DOHH2 (cell line): ENCODE data around the gene KPNB1.

Experiments
- H3F3A ChIP-seq: fragments of 200-600 bp; sonication (generic), shearing (Covaris generic); 2 replicates; pipeline ENCODE4 v1.6.0; 2016; ENCODE audit warnings: antibody characterized with exemption, mild to moderate bottlenecking; ENCODE audit not compliant: control insufficient read depth, insufficient read depth
- H3K27ac ChIP-seq: fragments of 200-600 bp; sonication (generic); 2 replicates; pipeline ENCODE4 v1.5.1; 2014; ENCODE audit warnings: low read depth, mild to moderate bottlenecking, low read length, moderate library complexity
- H3K27me3 ChIP-seq: fragments of 200-600 bp; sonication (generic); 2 replicates; pipeline ENCODE4 v1.6.1; 2014; ENCODE audit warnings: mild to moderate bottlenecking, low read length, mixed read lengths; ENCODE audit not compliant: control insufficient read depth
- H3K36me3 ChIP-seq: fragments of 200-600 bp; sonication (generic); 2 replicates; pipeline ENCODE4 v1.6.1; 2014; ENCODE audit warnings: mild to moderate bottlenecking, low read length, moderate library complexity, mixed read lengths; ENCODE audit not compliant: control insufficient read depth
- H3K4me1 ChIP-seq: fragments of 200-600 bp; sonication (generic); 2 replicates; pipeline ENCODE4 v1.6.1; 2014; ENCODE audit warnings: mild to moderate bottlenecking, low read length, mixed read lengths; ENCODE audit not compliant: control insufficient read depth
- H3K4me2 ChIP-seq: fragments of 200-600 bp; sonication (generic); 2 replicates; pipeline ENCODE4 v1.6.0; 2014; ENCODE audit warnings: mild to moderate bottlenecking, low read length, moderate library complexity
- H3K4me3 ChIP-seq: fragments of 200-600 bp; sonication (generic); 2 replicates; pipeline ENCODE4 v1.5.1; 2014; ENCODE audit warnings: mild to moderate bottlenecking, low read length, mixed read lengths
- H3K79me2 ChIP-seq: fragments of 200-600 bp; sonication (generic); 2 replicates; pipeline ENCODE4 v1.6.1; 2014; ENCODE audit warnings: mild to moderate bottlenecking, low read length, mixed read lengths; ENCODE audit not compliant: control insufficient read depth
- H3K9me2 ChIP-seq: fragments of 200-600 bp; sonication (generic); replicated peaks from 2 replicates; pipeline ENCODE4 v1.6.1; 2014; ENCODE audit warnings: mild to moderate bottlenecking, low read length, mixed read lengths; ENCODE audit not compliant: control insufficient read depth
- H3K9me3 ChIP-seq: fragments of 200-600 bp; sonication (generic); 2 replicates; pipeline ENCODE4 v1.6.1; 2014; ENCODE audit warnings: antibody characterized with exemption, low read length, mixed read lengths; ENCODE audit not compliant: control insufficient read depth, insufficient read depth
- H4K20me1 ChIP-seq: fragments of 200-600 bp; sonication (generic); 2 replicates; pipeline ENCODE4 v1.6.0; 2014; ENCODE audit warnings: low read depth, mild to moderate bottlenecking, antibody characterized with exemption, low read length, moderate library complexity; ENCODE audit not compliant: control insufficient read depth, insufficient read depth
- EZH2phosphoT487 ChIP-seq: fragments of 200-600 bp; sonication (generic); IDR thresholded peaks from 2 replicates; pipeline ENCODE4 v1.6.1; 2017; ENCODE audit warnings: borderline replicate concordance, mild to moderate bottlenecking, antibody characterized with exemption, low read length, moderate library complexity, mixed read lengths
- TF ChIP-seq, protein P1 (sequence below): fragments of 200-600 bp; sonication (generic); IDR thresholded peaks from one replicate; pipeline ENCODE4 v1.5.1; 2014; ENCODE audit warnings: antibody characterized with exemption, mild to moderate bottlenecking, low read depth, low read length; ENCODE audit not compliant: poor library complexity, severe bottlenecking

Gene KPNB1

GRCh38 chr17:47615766-47616424, 33.8 kb upstream of the KPNB1 start:
- H3K9me3 ChIP-seq = no peaks in the 10 kb centered on the region
- TF ChIP-seq, protein P1, sequence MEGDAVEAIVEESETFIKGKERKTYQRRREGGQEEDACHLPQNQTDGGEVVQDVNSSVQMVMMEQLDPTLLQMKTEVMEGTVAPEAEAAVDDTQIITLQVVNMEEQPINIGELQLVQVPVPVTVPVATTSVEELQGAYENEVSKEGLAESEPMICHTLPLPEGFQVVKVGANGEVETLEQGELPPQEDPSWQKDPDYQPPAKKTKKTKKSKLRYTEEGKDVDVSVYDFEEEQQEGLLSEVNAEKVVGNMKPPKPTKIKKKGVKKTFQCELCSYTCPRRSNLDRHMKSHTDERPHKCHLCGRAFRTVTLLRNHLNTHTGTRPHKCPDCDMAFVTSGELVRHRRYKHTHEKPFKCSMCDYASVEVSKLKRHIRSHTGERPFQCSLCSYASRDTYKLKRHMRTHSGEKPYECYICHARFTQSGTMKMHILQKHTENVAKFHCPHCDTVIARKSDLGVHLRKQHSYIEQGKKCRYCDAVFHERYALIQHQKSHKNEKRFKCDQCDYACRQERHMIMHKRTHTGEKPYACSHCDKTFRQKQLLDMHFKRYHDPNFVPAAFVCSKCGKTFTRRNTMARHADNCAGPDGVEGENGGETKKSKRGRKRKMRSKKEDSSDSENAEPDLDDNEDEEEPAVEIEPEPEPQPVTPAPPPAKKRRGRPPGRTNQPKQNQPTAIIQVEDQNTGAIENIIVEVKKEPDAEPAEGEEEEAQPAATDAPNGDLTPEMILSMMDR = peak; percentile 72
- no peak for TF ChIP-seq EZH2phosphoT487
- no peaks in the 10 kb centered on the region for H3K9me2 ChIP-seq
- H3K36me3 ChIP-seq = peaks cover 61% of the 10 kb centered on the region
- no peaks in the 10 kb centered on the region for H3K4me1 ChIP-seq
- no peaks in the 10 kb centered on the region for H3K79me2 ChIP-seq
- no peak overlapping the region for H3K27ac ChIP-seq
- H3K4me3 ChIP-seq = no peak overlapping the region
- H4K20me1 ChIP-seq = no peaks in the 10 kb centered on the region
- H3F3A ChIP-seq = peaks cover 17% of the 10 kb centered on the region; the same call in 1 of the 2 replicates
- no peak overlapping the region for H3K4me2 ChIP-seq
- H3K27me3 ChIP-seq = no peaks in the 10 kb centered on the region

GRCh38 chr17:47618410-47618809, 31.3 kb upstream of the KPNB1 start:
- no peaks in the 10 kb centered on the region for H3K79me2 ChIP-seq
- H3K9me3 ChIP-seq = no peaks in the 10 kb centered on the region
- no peak overlapping the region for H3K4me2 ChIP-seq
- no peaks in the 10 kb centered on the region for H4K20me1 ChIP-seq
- TF ChIP-seq EZH2phosphoT487 = no peak
- TF ChIP-seq, protein P1 = peak; percentile 39
- no peaks in the 10 kb centered on the region for H3K4me1 ChIP-seq
- H3K27ac ChIP-seq = no peak overlapping the region
- no peaks in the 10 kb centered on the region for H3K27me3 ChIP-seq
- H3F3A ChIP-seq = peaks cover 18% of the 10 kb centered on the region; the same call in 1 of the 2 replicates
- no peaks in the 10 kb centered on the region for H3K9me2 ChIP-seq
- no peak overlapping the region for H3K4me3 ChIP-seq
- H3K36me3 ChIP-seq = peaks cover 72% of the 10 kb centered on the region

DNA sequence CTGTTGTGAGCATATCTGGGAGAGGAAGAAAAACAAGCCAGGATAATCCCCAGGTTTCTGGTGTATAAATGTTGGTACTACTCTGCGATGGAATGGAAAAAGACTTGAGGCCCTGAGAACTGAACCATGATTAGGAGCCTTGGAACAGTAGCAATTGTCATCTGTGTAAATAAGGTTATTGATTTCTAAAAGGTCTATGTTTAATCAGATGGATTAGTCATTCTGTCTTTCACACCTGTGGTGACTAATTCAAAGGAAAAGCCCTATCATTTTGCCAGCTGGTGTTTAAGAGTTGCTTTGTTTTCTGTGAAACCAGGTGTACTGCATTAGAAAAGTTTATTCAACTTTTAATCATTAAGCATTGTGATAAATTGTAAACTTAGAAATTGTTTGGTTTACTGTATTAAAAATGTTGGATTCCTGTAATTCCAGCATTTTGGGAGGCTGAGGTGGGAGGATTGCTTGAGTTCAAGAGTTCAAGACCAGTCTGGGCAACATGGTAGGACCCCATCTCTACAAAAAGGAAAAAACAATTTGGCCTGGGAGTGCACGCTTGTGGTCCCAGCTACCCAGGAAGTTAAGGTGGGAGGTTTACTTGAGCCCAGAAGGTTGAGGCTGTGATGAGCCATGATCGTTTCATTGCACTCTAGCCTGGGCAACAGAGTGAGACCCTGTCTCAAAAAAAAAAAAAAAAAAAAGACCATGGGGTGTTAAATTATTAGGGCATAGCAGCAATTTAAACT, 29.0 kb upstream of the KPNB1 start:
- Histone ChIP-seq H3K4me2 (no peak overlapping the region), H3K36me3 (peaks cover 60% of the 10 kb centered on the region)

More for the DNA sequence above, 29.0 kb upstream of the KPNB1 start:
- H3K9me2 ChIP-seq = no peaks in the 10 kb centered on the region
- H3K27ac ChIP-seq = no peak overlapping the region
- H3F3A ChIP-seq = peaks cover 7% of the 10 kb centered on the region; the same call in 1 of the 2 replicates
- no peaks in the 10 kb centered on the region for H3K79me2 ChIP-seq
- H3K9me3 ChIP-seq = no peaks in the 10 kb centered on the region
- TF ChIP-seq, protein P1 = no peak
- no peak for TF ChIP-seq EZH2phosphoT487
- no peaks in the 10 kb centered on the region for H3K27me3 ChIP-seq
- no peaks in the 10 kb centered on the region for H4K20me1 ChIP-seq
- H3K4me1 ChIP-seq = no peaks in the 10 kb centered on the region
- no peak overlapping the region for H3K4me3 ChIP-seq
